Trophoblast cell (in vitro differentiated cells and primary cell): Measurements from ENCODE around the gene RHD.
"Not testable (repeated sequence)": the region's sequence is repeated elsewhere in the genome, so short reads cannot be mapped to it uniquely, and the experiment has no call there.

ENCODE experiments used
- DNase-seq, 2 donors: peaks; one replicate each; pipeline ENCODE4 v3.0.0-alpha.2; 2016
- H2AFZ ChIP-seq: 2 replicates; pipeline ENCODE4 v1.6.1; 2013; ENCODE audit warnings: low read length, moderate library complexity, mild to moderate bottlenecking; ENCODE audit not compliant: insufficient read depth, poor library complexity
- H2AK5ac ChIP-seq: 2 replicates; pipeline ENCODE4 v1.6.1; 2013; ENCODE audit warnings: mild to moderate bottlenecking, low read length
- H2BK120ac ChIP-seq: 2 replicates; pipeline ENCODE4 v1.6.1; 2013; ENCODE audit warnings: low read length, mild to moderate bottlenecking, moderate library complexity; ENCODE audit not compliant: insufficient read depth, poor library complexity
- H2BK12ac ChIP-seq: 2 replicates; pipeline ENCODE4 v1.6.1; 2013; ENCODE audit warnings: mild to moderate bottlenecking, low read length, moderate library complexity
- H2BK5ac ChIP-seq: 2 replicates; pipeline ENCODE4 v1.6.1; 2013; ENCODE audit warnings: low read length, low read depth, moderate library complexity, mild to moderate bottlenecking; ENCODE audit not compliant: poor library complexity
- H3K14ac ChIP-seq: 2 replicates; pipeline ENCODE4 v1.6.1; 2013; ENCODE audit warnings: mild to moderate bottlenecking, low read length
- H3K18ac ChIP-seq: 2 replicates; pipeline ENCODE4 v1.6.1; 2013; ENCODE audit warnings: mild to moderate bottlenecking, low read length
- H3K23ac ChIP-seq: 2 replicates; pipeline ENCODE4 v1.6.1; 2013; ENCODE audit warnings: low read length
- H3K27ac ChIP-seq: 2 replicates; pipeline ENCODE4 v1.5.1; 2013; ENCODE audit warnings: low read depth, mild to moderate bottlenecking, inconsistent platforms, low read length, moderate library complexity
- H3K27me3 ChIP-seq: 2 replicates; pipeline ENCODE4 v1.6.1; 2013; ENCODE audit warnings: inconsistent platforms, mild to moderate bottlenecking, low read length, moderate library complexity; ENCODE audit not compliant: insufficient read depth
- H3K36me3 ChIP-seq, 2 experiments: 1 replicate in 1 of 2; 2 replicates in 1 of 2; pipeline ENCODE4 v1.6.1; 2013; ENCODE audit warnings: low read length in 2 of 2, mild to moderate bottlenecking in 2 of 2, moderate library complexity in 1 of 2; ENCODE audit not compliant: insufficient read depth in 2 of 2, control insufficient read depth in 1 of 2
- H3K4ac ChIP-seq: 2 replicates; pipeline ENCODE4 v1.6.1; 2013; ENCODE audit warnings: low read depth, mild to moderate bottlenecking, low read length, moderate library complexity
- H3K4me1 ChIP-seq, 2 experiments: 1 replicate in 1 of 2; 2 replicates in 1 of 2; pipeline ENCODE4 v1.6.1; 2013; ENCODE audit warnings: low read length in 2 of 2, mild to moderate bottlenecking in 2 of 2, moderate library complexity in 1 of 2; ENCODE audit not compliant: insufficient read depth in 2 of 2, control insufficient read depth in 1 of 2
- H3K4me2 ChIP-seq: 2 replicates; pipeline ENCODE4 v1.6.1; 2013; ENCODE audit warnings: inconsistent platforms, mild to moderate bottlenecking, low read length, moderate library complexity
- H3K4me3 ChIP-seq: 2 replicates; pipeline ENCODE4 v1.5.1; 2013; ENCODE audit warnings: mild to moderate bottlenecking, low read depth, low read length, inconsistent platforms
- H3K79me1 ChIP-seq: one replicate; pipeline ENCODE4 v1.6.1; 2013; ENCODE audit warnings: low read length
- H3K79me2 ChIP-seq: 2 replicates; pipeline ENCODE4 v1.6.1; 2013; ENCODE audit warnings: low read length, mild to moderate bottlenecking; ENCODE audit not compliant: control insufficient read depth, insufficient read depth, poor library complexity
- H3K9ac ChIP-seq: 2 replicates; pipeline ENCODE4 v1.6.1; 2013; ENCODE audit warnings: mild to moderate bottlenecking, low read length
- H3K9me3 ChIP-seq: 2 replicates; pipeline ENCODE4 v1.6.1; 2013; ENCODE audit warnings: low read depth, mild to moderate bottlenecking, control low read depth, inconsistent platforms, low read length; ENCODE audit not compliant: insufficient read depth
- H4K12ac ChIP-seq: 2 replicates; pipeline ENCODE4 v1.6.1; 2013; ENCODE audit warnings: low read depth, mild to moderate bottlenecking, low read length, moderate library complexity
- H4K8ac ChIP-seq: 2 replicates; pipeline ENCODE4 v1.6.1; 2013; ENCODE audit warnings: low read depth, mild to moderate bottlenecking, low read length, moderate library complexity
- H4K91ac ChIP-seq: one replicate; pipeline ENCODE4 v1.6.1; 2013; ENCODE audit warnings: low read depth, mild to moderate bottlenecking, low read length, moderate library complexity
- WGBS: extraction: QIAGEN DNeasy Blood & Tissue Kit; methylation state at CpG from one replicate; pipeline ENCODE4 v1.1.7; 2013; ENCODE audit warnings: missing lambda C conversion rate; ENCODE audit not compliant: insufficient read length, insufficient coverage; ENCODE audit errors: extremely low coverage; 5-methylcytosine and 5-hydroxymethylcytosine counted together

Gene RHD

DNA sequence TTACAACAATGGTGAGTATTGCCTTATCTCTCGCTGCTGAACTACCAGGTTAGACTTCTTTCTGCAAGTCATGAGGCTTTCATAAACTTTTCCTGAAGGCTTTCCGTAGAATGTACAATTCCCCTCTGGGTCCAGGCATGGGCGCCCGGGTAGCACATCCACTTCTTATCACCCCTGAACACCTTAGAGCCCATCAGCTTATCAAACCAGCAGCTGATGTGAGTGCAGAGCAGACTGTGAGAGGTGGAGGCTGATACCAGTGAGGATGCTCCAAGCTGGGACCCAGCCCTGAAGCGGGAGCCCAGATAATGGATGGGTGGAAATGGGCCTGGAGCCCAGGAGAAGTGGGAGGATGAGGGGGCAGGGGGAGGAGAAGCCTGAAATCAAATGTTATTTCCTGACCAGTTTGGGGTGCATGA, 7.4 kb downstream of the RHD start:
- H4K8ac ChIP-seq, H3K4me2 ChIP-seq, H4K12ac ChIP-seq, H3K27me3 ChIP-seq, H2BK120ac ChIP-seq, H3K4me1 ChIP-seq, H3K14ac ChIP-seq, H3K4ac ChIP-seq, H3K18ac ChIP-seq, H3K23ac ChIP-seq, H3K79me1 ChIP-seq, H2AFZ ChIP-seq, H2BK12ac ChIP-seq, H2BK5ac ChIP-seq, H3K9ac ChIP-seq, H3K36me3 ChIP-seq, DNase-seq, H3K4me3 ChIP-seq, H3K79me2 ChIP-seq, H3K9me3 ChIP-seq, H2AK5ac ChIP-seq, H3K27ac ChIP-seq, H4K91ac ChIP-seq: not testable (repeated sequence)
- WGBS: no CpG with 5 or more reads among the region's 5 CpGs

DNA sequence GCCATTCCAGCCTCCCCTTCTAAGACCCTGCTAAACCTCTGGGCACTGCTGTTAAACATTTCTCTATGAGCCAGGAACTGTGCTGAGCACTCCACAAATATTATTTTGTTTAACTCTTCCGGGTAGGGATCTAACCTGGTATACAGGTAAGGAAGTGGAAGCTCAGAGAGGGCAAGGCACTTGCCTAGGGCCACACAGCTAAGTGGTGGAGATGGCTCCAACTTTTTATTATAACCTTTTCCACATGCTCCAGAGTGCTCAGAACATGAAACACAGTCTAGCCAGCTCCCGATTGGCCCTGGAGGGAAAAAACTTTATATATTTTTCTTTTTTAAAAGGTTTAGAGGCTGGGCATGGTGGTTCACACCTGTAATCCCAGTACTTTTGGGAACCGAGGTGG, 13.6 kb downstream of the RHD start:
- not testable (repeated sequence) for H2BK120ac ChIP-seq, H2AK5ac ChIP-seq, DNase-seq, H3K14ac ChIP-seq, H4K8ac ChIP-seq, H3K79me2 ChIP-seq, H4K12ac ChIP-seq, H3K9ac ChIP-seq, H3K9me3 ChIP-seq, H2BK5ac ChIP-seq, H3K4me1 ChIP-seq, H3K27me3 ChIP-seq, H3K18ac ChIP-seq, H3K4me2 ChIP-seq, H3K79me1 ChIP-seq, H2AFZ ChIP-seq, H4K91ac ChIP-seq, H3K4me3 ChIP-seq, H3K36me3 ChIP-seq, H3K4ac ChIP-seq, H3K27ac ChIP-seq, H2BK12ac ChIP-seq, H3K23ac ChIP-seq
- no CpG with 5 or more reads among the region's 3 CpGs for WGBS

DNA sequence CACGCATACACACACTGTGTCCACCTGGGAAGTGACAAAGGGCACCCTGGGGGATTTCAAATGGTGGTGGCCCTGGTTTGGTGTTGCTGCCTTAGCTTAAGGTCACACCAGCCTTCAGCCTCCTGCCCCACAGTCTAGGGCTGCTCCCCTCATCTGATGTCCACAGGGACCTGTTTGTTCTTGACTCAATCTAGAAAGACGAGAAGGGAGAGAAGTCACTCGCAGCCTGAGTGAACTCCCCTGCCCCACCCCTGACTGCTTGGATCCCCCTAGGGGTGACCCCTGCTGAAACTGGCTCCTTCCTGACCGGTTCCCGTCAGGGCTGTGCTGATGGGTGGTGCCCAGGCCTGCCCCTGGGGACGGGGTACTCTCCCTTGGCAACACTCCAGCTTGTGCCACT, 14.9 kb downstream of the RHD start:
- H2AK5ac ChIP-seq, H3K4me1 ChIP-seq, H4K91ac ChIP-seq, H2BK5ac ChIP-seq, H3K14ac ChIP-seq, H3K9ac ChIP-seq, H3K4me2 ChIP-seq, H3K27me3 ChIP-seq, H4K8ac ChIP-seq, H4K12ac ChIP-seq, H3K4me3 ChIP-seq, H2BK12ac ChIP-seq, H3K18ac ChIP-seq, H3K79me2 ChIP-seq, H2AFZ ChIP-seq, DNase-seq, H3K27ac ChIP-seq, H3K79me1 ChIP-seq, H2BK120ac ChIP-seq, H3K36me3 ChIP-seq, H3K9me3 ChIP-seq, H3K4ac ChIP-seq, H3K23ac ChIP-seq: not testable (repeated sequence)
- no CpG with 5 or more reads among the region's 6 CpGs for WGBS

DNA sequence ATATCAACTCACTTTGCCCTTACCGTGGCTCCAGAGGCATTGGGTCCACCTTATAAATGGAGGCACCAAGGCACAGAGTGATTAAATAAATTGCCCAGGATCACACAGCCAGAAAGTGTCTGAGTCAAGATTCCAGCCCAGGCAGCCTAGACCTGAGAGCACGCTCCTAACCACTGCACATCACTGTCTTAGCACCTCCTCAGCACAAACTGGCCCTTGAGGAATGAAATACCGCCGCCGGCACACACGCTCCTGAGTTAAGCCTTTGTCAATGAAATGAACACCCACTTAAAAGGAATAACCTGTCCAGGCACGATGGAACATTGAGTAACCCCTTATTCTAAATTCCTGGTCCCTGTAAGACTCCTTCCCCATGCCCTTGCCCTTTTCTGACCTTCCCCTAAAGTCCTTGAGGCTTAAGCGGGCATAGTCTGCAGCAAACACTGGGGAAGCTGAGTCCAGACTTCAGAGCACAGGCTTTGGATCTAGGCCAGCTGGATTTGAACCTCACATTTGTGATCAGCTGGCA, 16.3 kb downstream of the RHD start:
- DNase-seq, H3K27me3 ChIP-seq, H2BK120ac ChIP-seq, H3K9me3 ChIP-seq, H4K12ac ChIP-seq, H3K18ac ChIP-seq, H2AFZ ChIP-seq, H4K8ac ChIP-seq, H4K91ac ChIP-seq, H3K14ac ChIP-seq, H3K27ac ChIP-seq, H3K4me1 ChIP-seq, H3K9ac ChIP-seq, H3K4me3 ChIP-seq, H3K4me2 ChIP-seq, H2BK12ac ChIP-seq, H3K79me1 ChIP-seq, H2AK5ac ChIP-seq, H3K36me3 ChIP-seq, H2BK5ac ChIP-seq, H3K79me2 ChIP-seq, H3K4ac ChIP-seq, H3K23ac ChIP-seq: not testable (repeated sequence)
- no CpG with 5 or more reads among the region's 8 CpGs for WGBS
